Activated effector memory CD4-positive, alpha-beta T cell treated with Interleukin-2 at 50 U/mL for 16 hours (primary cell): ENCODE measurements around the gene EPS8.
"Not testable (repeated sequence)": the region's sequence is repeated elsewhere in the genome, so short reads cannot be mapped to it uniquely, and the experiment has no call there.

Source experiments
- DNase-seq: peaks from one replicate; pipeline ENCODE4 v3.0.0-alpha.2; 2020

Gene EPS8

GRCh38 chr12:15752785-15753184, 36.4 kb downstream of the EPS8 start:
- no peak for DNase-seq

GRCh38 chr12:15751741-15752140, 37.4 kb downstream of the EPS8 start:
- no peak for DNase-seq

GRCh38 chr12:15749937-15750336, 39.3 kb downstream of the EPS8 start:
- no peak for DNase-seq

- not testable (repeated sequence) for DNase-seq
Measured at GRCh38 chr12:15741870-15742269, 47.3 kb downstream of the EPS8 start.

GRCh38 chr12:15741082-15741481, 48.1 kb downstream of the EPS8 start:
- no peak for DNase-seq

GRCh38 chr12:15740389-15740788, 48.8 kb downstream of the EPS8 start:
- not testable (repeated sequence) for DNase-seq

GRCh38 chr12:15738438-15739015, 50.7 kb downstream of the EPS8 start:
- no peak for DNase-seq

- DNase-seq: no peak
Measured at GRCh38 chr12:15735837-15736615, 53.2 kb downstream of the EPS8 start.

GRCh38 chr12:15733136-15733535, 56.1 kb downstream of the EPS8 start:
- no peak for DNase-seq

- no peak for DNase-seq
Measured at GRCh38 chr12:15732341-15733061, 56.7 kb downstream of the EPS8 start.

GRCh38 chr12:15731940-15732339, 57.2 kb downstream of the EPS8 start:
- no peak for DNase-seq

GRCh38 chr12:15729097-15729496, 60.1 kb downstream of the EPS8 start:
- no peak for DNase-seq

- DNase-seq: no peak
Measured at GRCh38 chr12:15728118-15728598, 61.0 kb downstream of the EPS8 start.

GRCh38 chr12:15726878-15727150, 62.4 kb downstream of the EPS8 start:
- no peak for DNase-seq

GRCh38 chr12:15726027-15726877, 62.9 kb downstream of the EPS8 start:
- no peak for DNase-seq

- no peak for DNase-seq
Measured at GRCh38 chr12:15722951-15723350, 66.2 kb downstream of the EPS8 start.

- DNase-seq: no peak
Measured at GRCh38 chr12:15721316-15722115, 67.7 kb downstream of the EPS8 start.

GRCh38 chr12:15720295-15720694, 68.9 kb downstream of the EPS8 start:
- no peak for DNase-seq

- DNase-seq: no peak
Measured at GRCh38 chr12:15719230-15719629, 70.0 kb downstream of the EPS8 start.

- no peak for DNase-seq
Measured at GRCh38 chr12:15717940-15718567, 71.1 kb downstream of the EPS8 start.

GRCh38 chr12:15716581-15716980, 72.6 kb downstream of the EPS8 start:
- no peak for DNase-seq

GRCh38 chr12:15714256-15714655, 74.9 kb downstream of the EPS8 start:
- DNase-seq: no peak
